ENCODE measurements around the gene IFT27.
A peak's percentile ranks its signal among the peaks of the same experiment; 100 is the strongest.

Gene IFT27

DNA sequence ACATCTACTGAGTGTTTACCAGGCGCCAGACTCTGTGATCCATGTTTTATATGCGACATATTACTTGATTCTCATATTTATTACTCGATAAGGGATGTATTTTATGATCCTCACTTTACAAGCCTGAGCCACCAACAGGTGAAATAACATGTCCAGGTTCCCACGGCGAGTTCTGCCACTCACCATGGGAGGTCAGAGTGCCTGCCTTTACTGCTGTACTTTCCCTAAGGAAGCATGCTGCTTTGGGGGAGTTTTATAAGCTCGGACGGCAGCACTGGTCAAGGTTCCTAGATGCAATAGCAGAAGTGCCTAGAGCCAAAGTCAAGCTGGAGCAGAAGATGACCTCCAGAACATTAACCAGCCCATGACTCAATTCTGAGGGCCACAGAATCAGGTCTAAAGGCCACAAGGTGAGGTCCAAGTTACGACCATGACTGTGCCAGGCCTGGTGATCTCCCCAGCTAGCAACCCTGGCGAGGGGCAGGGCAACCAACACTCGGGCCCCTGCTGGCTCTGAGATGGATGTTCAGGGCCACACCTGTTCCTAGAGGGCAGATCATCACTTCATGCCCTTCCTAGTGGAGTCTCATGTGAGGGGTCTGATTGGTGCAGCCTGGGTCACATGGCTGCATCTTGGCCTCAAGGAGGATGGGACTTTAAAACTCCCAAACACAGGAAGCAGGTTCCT, 14.2 kb downstream of the IFT27 start:
- Histone ChIP-seq H3K4me3 (ENCODE audit: control insufficient read depth in 1 of 7, extremely low read depth in 1 of 7, insufficient read depth in 4 of 7, low read depth in 2 of 7, low read length in 6 of 7) (no peak overlapping the region), H3K27me3 (replicated peaks in 2 of 5; ENCODE audit: control insufficient read depth in 4 of 5, insufficient read depth in 5 of 5, low read length in 4 of 5) (no peaks in the 10 kb centered on the region), H3K9me3 (ENCODE audit: control extremely low read depth in 1 of 5, control insufficient read depth in 4 of 5, insufficient read depth in 2 of 5, low read depth in 1 of 5, low read length in 4 of 5) (no peaks in the 10 kb centered on the region), H3K4me1 (ENCODE audit: control extremely low read depth in 1 of 4, control insufficient read depth in 4 of 4, insufficient read depth in 4 of 4, low read length in 3 of 4) (peaks cover 0 to 2% (median 0%) of the 10 kb centered on the region in 4 experiments), H3K36me3 (ENCODE audit: control insufficient read depth in 4 of 4, insufficient read depth in 4 of 4, low read length in 3 of 4) (peaks cover 0 to 31% (median 9%) of the 10 kb centered on the region in 4 experiments), H3K27ac (ENCODE audit: insufficient read depth in 1 of 2, low read depth in 1 of 2, low read length in 2 of 2, poor library complexity in 1 of 2, severe bottlenecking in 2 of 2) (no peak overlapping the region)
- DNase-seq: no peak
- CTCF ChIA-PET: interaction anchor here (0.6 to 2.2 kb wide), 3 partner anchors 8 to 12 kb away, joined by 5 to 6 read pairs (median 6); no protein-coding TSS in a partner anchor
- WGBS (ENCODE audit: insufficient coverage): 100% methylated on average over 7 of the region's 10 CpGs
- POLR2A ChIA-PET: no interaction called here

DNA sequence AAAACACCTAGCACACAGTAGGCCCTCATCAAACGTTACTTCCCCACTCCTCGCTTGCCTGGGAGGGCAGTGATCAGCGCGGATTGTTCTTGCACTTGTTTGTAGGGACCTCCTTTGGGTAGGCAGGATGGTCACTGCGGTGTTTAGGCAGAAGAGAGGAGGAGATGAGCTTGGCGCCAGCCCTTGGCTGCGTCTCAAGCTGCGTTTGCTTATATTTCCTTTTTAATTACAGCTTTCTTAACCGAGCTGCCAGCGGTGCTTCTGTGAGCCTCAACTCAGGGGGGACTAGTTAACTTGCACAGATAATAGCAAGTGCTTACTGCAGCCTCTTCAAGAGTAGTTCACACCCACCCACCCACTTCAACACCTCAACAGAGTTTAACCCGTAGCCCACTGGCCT, 15.1 kb downstream of the IFT27 start:
- no peaks in the 10 kb centered on the region for H3K9me3 ChIP-seq (ENCODE audit: control extremely low read depth in 1 of 5, control insufficient read depth in 4 of 5, insufficient read depth in 2 of 5, low read depth in 1 of 5, low read length in 4 of 5)
- H3K4me1 ChIP-seq (ENCODE audit: control extremely low read depth in 1 of 4, control insufficient read depth in 4 of 4, insufficient read depth in 4 of 4, low read length in 3 of 4): peaks cover 0 to 8% (median 0%) of the 10 kb centered on the region in 4 experiments
- WGBS (ENCODE audit: insufficient coverage): 93% methylated on average over 10 of the region's 11 CpGs
- H3K27me3 ChIP-seq (replicated peaks in 2 of 5; ENCODE audit: control insufficient read depth in 4 of 5, insufficient read depth in 5 of 5, low read length in 4 of 5): peaks cover 0 to 4% (median 0%) of the 10 kb centered on the region in 5 experiments
- no peak overlapping the region for H3K27ac ChIP-seq (ENCODE audit: insufficient read depth in 1 of 2, low read depth in 1 of 2, low read length in 2 of 2, poor library complexity in 1 of 2, severe bottlenecking in 2 of 2)
- H3K36me3 ChIP-seq (ENCODE audit: control insufficient read depth in 4 of 4, insufficient read depth in 4 of 4, low read length in 3 of 4): peaks cover 0 to 25% (median 7%) of the 10 kb centered on the region in 4 experiments
- CTCF ChIA-PET: interaction anchor here (0.8 to 2.1 kb wide), 2 partner anchors 9 to 13 kb away, joined by 6 to 11 read pairs; no protein-coding TSS in a partner anchor
- POLR2A ChIA-PET: no interaction called here
- H3K4me3 ChIP-seq (ENCODE audit: control insufficient read depth in 1 of 7, extremely low read depth in 1 of 7, insufficient read depth in 4 of 7, low read depth in 2 of 7, low read length in 6 of 7): no peak overlapping the region
- DNase-seq: no peak

DNA sequence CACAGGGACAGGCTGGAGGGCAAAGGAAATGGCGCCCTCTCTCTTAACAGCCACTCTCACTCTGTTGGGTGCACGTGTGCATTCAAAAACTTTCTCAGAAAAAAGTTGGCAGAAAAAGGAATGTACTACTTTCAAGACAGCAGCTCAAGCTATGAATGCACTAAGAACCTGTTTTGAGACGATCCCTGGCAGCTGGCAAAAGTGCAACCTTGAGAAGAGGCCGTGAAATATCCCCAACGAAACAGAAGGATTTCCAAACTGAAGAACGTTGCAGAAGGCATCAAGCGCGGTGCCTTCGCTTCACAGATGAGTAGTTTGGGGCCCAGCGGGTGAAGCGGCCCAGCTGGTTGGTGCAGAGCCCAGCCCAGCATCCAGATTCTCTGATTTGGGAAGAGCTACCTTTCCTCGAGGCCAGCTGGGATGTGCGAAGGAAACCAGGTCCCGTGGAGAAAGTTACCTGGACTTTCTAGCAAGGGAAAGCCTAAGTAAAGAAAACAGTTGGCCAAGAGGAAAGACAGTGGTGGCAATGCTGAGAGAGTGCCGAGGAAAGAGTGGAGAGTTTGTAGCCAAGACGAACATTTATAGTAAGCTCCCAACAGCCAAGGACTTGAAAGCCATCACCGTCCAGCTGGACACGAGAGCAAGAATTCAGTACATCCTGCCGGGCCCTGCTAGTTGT, 16.3 kb downstream of the IFT27 start:
- Histone ChIP-seq H3K4me3 (ENCODE audit: control insufficient read depth in 1 of 7, extremely low read depth in 1 of 7, insufficient read depth in 4 of 7, low read depth in 2 of 7, low read length in 6 of 7) (no peak overlapping the region), H3K27me3 (replicated peaks in 2 of 5; ENCODE audit: control insufficient read depth in 4 of 5, insufficient read depth in 5 of 5, low read length in 4 of 5) (peaks cover 0 to 9% (median 3%) of the 10 kb centered on the region in 5 experiments), H3K36me3 (ENCODE audit: control insufficient read depth in 4 of 4, insufficient read depth in 4 of 4, low read length in 3 of 4) (peaks cover 0 to 22% (median 2%) of the 10 kb centered on the region in 4 experiments), H3K9me3 (ENCODE audit: control extremely low read depth in 1 of 5, control insufficient read depth in 4 of 5, insufficient read depth in 2 of 5, low read depth in 1 of 5, low read length in 4 of 5) (no peaks in the 10 kb centered on the region), H3K27ac (ENCODE audit: insufficient read depth in 1 of 2, low read depth in 1 of 2, low read length in 2 of 2, poor library complexity in 1 of 2, severe bottlenecking in 2 of 2) (no peak overlapping the region), H3K4me1 (ENCODE audit: control extremely low read depth in 1 of 4, control insufficient read depth in 4 of 4, insufficient read depth in 4 of 4, low read length in 3 of 4) (peaks cover 0 to 8% (median 0%) of the 10 kb centered on the region in 4 experiments)
- no peak for DNase-seq
- POLR2A ChIA-PET: no interaction called here
- 96% methylated on average over 19 of the region's 19 CpGs for WGBS (ENCODE audit: insufficient coverage)
- CTCF ChIA-PET: interaction anchor here (0.9 to 5.7 kb wide), 3 partner anchors 10 to 15 kb away, joined by 3 to 54 read pairs (median 11); partner anchors contain the start of gene IFT27

DNA sequence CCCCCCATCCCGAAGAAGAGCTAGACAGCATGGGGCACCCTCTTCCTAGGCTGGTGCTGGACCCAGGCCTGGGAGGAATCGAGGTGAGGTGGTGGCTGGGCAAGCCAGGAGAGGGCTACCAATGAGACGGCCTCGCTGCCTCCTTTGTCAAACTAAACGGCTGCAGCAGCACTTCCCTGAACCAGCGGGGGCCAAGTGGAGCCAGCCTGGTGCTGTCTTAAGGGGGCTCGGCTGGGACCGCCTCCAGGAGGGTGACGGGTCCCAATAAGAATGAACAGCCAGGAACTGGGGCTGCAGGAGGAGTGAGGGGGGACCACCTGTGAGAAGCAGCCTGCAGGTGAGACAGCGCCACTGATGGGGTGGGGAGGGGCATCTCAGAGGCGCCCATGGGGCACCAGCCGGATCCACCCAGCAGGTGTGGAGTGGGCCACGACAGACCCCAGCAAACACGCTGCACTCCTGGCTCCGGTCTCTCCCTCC, 17.1 kb downstream of the IFT27 start:
- Histone ChIP-seq H3K9me3 (ENCODE audit: control extremely low read depth in 1 of 5, control insufficient read depth in 4 of 5, insufficient read depth in 2 of 5, low read depth in 1 of 5, low read length in 4 of 5) (no peaks in the 10 kb centered on the region), H3K36me3 (ENCODE audit: control insufficient read depth in 4 of 4, insufficient read depth in 4 of 4, low read length in 3 of 4) (peaks cover 0 to 20% (median 2%) of the 10 kb centered on the region in 4 experiments), H3K4me1 (ENCODE audit: control extremely low read depth in 1 of 4, control insufficient read depth in 4 of 4, insufficient read depth in 4 of 4, low read length in 3 of 4) (peaks cover 0 to 8% (median 0%) of the 10 kb centered on the region in 4 experiments), H3K4me3 (ENCODE audit: control insufficient read depth in 1 of 7, extremely low read depth in 1 of 7, insufficient read depth in 4 of 7, low read depth in 2 of 7, low read length in 6 of 7) (no peak overlapping the region), H3K27ac (ENCODE audit: insufficient read depth in 1 of 2, low read depth in 1 of 2, low read length in 2 of 2, poor library complexity in 1 of 2, severe bottlenecking in 2 of 2) (no peak overlapping the region), H3K27me3 (replicated peaks in 2 of 5; ENCODE audit: control insufficient read depth in 4 of 5, insufficient read depth in 5 of 5, low read length in 4 of 5) (peaks cover 0 to 9% (median 4%) of the 10 kb centered on the region in 5 experiments)
- CTCF ChIA-PET: interaction anchor here (1.3 to 5.7 kb wide), 10 partner anchors 9 to 286 kb away, joined by 3 to 54 read pairs (median 4); partner anchors contain the start of genes IFT27 and NCF4
- WGBS (ENCODE audit: insufficient coverage): 97% methylated on average over 13 of the region's 15 CpGs
- POLR2A ChIA-PET: no interaction called here
- no peak for DNase-seq

DNA sequence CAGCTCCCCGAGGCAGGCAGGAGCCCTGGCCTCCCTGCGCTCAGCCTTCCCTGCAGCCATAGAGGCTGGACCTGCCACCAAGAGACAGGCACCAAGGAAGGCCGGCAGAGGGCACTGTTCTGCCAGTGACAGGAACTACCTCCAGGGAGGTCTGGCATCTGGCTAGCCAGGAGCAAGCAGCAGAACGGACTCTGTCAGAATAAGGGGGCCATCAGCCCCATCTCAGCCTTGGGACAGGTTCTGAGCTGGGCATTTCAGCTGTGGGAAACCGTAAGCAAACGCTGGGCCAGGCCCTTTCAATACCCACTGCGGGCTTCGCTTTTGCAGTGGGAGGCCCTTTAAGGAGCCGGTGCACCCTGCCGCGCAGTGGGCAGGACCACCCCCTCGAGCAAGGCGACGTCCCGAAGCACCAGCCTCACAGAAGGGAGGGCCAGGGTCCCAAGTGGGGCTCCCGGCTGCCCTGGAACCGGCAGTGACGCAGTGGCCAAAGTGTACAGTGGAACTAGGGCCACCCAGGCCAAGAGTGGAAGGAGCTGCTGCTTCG, 18.2 kb downstream of the IFT27 start:
- Histone ChIP-seq H3K9me3 (ENCODE audit: control extremely low read depth in 1 of 5, control insufficient read depth in 4 of 5, insufficient read depth in 2 of 5, low read depth in 1 of 5, low read length in 4 of 5) (no peaks in the 10 kb centered on the region), H3K36me3 (ENCODE audit: control insufficient read depth in 4 of 4, insufficient read depth in 4 of 4, low read length in 3 of 4) (peaks cover 0 to 9% (median 2%) of the 10 kb centered on the region in 4 experiments), H3K4me3 (ENCODE audit: control insufficient read depth in 1 of 7, extremely low read depth in 1 of 7, insufficient read depth in 4 of 7, low read depth in 2 of 7, low read length in 6 of 7) (no peak overlapping the region), H3K27me3 (replicated peaks in 2 of 5; ENCODE audit: control insufficient read depth in 4 of 5, insufficient read depth in 5 of 5, low read length in 4 of 5) (peaks cover 0 to 18% (median 8%) of the 10 kb centered on the region in 5 experiments), H3K4me1 (ENCODE audit: control extremely low read depth in 1 of 4, control insufficient read depth in 4 of 4, insufficient read depth in 4 of 4, low read length in 3 of 4) (peaks cover 0 to 8% (median 0%) of the 10 kb centered on the region in 4 experiments), H3K27ac (ENCODE audit: insufficient read depth in 1 of 2, low read depth in 1 of 2, low read length in 2 of 2, poor library complexity in 1 of 2, severe bottlenecking in 2 of 2) (no peak overlapping the region)
- POLR2A ChIA-PET: interaction anchor here (0.5 kb wide), 1 partner anchor 246 kb away, joined by 3 read pairs; no protein-coding TSS in a partner anchor
- 73% methylated on average over 17 of the region's 19 CpGs for WGBS (ENCODE audit: insufficient coverage)
- CTCF ChIA-PET: interaction anchor here (0.7 to 5.7 kb wide), 18 partner anchors 9 to 287 kb away, joined by 3 to 54 read pairs (median 4); partner anchors contain the start of genes IFT27 and NCF4
- DNase-seq: peak; percentile 76 to 85 (median 80)

DNA sequence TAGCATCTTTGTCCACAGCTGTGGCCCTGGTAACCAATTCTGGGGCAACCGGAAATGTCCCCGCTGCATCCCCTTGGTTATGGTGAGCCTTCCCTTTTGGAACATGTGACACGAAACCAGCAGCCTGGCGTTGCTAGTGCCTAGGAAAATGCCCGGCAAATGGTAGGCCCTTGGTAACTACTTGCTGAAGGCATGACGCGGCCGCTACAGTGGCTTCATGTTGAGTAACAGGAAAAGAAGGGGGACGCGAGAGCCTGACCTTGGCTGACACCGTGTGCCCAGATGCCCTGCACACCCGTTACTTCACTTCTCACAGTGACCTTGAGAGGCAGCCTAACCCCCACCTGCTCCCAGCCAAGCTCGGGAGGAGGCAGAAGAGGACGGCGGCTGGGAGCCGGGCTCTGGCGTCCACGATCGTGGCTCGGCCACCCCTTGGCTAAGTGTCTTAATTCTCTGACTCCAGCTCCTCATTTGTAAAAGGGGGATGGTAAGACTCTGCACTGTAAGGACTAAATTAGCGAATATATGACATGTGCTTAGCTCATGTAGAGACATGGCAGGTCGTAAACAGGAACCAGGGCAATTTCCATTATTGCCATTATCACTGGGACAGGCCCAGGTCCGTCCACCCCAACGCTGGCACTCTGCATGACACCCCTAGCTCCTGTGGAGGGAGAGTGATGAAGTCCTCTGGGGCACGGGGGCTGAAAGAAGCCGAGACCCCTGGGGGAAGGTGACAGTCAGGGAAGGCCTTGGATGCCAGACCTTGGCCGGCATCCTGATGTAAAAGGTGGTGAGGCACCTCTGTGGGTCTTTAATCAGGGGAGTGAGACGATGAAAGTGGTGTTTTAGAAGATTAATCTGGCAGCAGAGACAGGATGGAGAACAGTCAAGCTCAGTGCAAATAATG, 18.9 kb downstream of the IFT27 start:
- CTCF ChIA-PET: interaction anchor here (0.7 to 5.7 kb wide), 17 partner anchors 9 to 288 kb away, joined by 3 to 54 read pairs (median 4); partner anchors contain the start of genes IFT27 and NCF4
- POLR2A ChIA-PET: interaction anchor here (0.5 kb wide), 1 partner anchor 245 kb away, joined by 3 read pairs; no protein-coding TSS in a partner anchor
- H3K36me3 ChIP-seq (ENCODE audit: control insufficient read depth in 4 of 4, insufficient read depth in 4 of 4, low read length in 3 of 4): peaks cover 0 to 2% (median under 1%) of the 10 kb centered on the region in 4 experiments
- H3K27me3 ChIP-seq (replicated peaks in 2 of 5; ENCODE audit: control insufficient read depth in 4 of 5, insufficient read depth in 5 of 5, low read length in 4 of 5): peaks cover 0 to 23% (median 10%) of the 10 kb centered on the region in 5 experiments
- H3K4me3 ChIP-seq (ENCODE audit: control insufficient read depth in 1 of 7, extremely low read depth in 1 of 7, insufficient read depth in 4 of 7, low read depth in 2 of 7, low read length in 6 of 7): no peak overlapping the region
- no peaks in the 10 kb centered on the region for H3K9me3 ChIP-seq (ENCODE audit: control extremely low read depth in 1 of 5, control insufficient read depth in 4 of 5, insufficient read depth in 2 of 5, low read depth in 1 of 5, low read length in 4 of 5)
- 75% methylated on average over 21 of the region's 28 CpGs for WGBS (ENCODE audit: insufficient coverage)
- no peak for DNase-seq
- no peak overlapping the region for H3K27ac ChIP-seq (ENCODE audit: insufficient read depth in 1 of 2, low read depth in 1 of 2, low read length in 2 of 2, poor library complexity in 1 of 2, severe bottlenecking in 2 of 2)
- H3K4me1 ChIP-seq (ENCODE audit: control extremely low read depth in 1 of 4, control insufficient read depth in 4 of 4, insufficient read depth in 4 of 4, low read length in 3 of 4): peaks cover 0 to 8% (median 0%) of the 10 kb centered on the region in 4 experiments

Measured in common myeloid progenitor, CD34-positive (primary cell).